GM20000 (cell line): Measurements from ENCODE around the gene PARM1.

Experiments
- DNase-seq: peaks from one replicate; pipeline ENCODE4 v3.0.0; 2012; ENCODE audit warnings: low spot score
- CTCF ChIP-seq: IDR thresholded peaks from 2 replicates; pipeline ENCODE4 v1.5.1; 2012; ENCODE audit warnings: mild to moderate bottlenecking, control low read depth; ENCODE audit errors: extremely low read depth, missing control alignments

Gene PARM1

GRCh38 chr4:74999714-75000309 is 66.9 kb downstream of the PARM1 start:
- DNase-seq: no peak
- no peak for TF ChIP-seq CTCF

- DNase-seq: no peak
- no peak for TF ChIP-seq CTCF
Observed at GRCh38 chr4:75001871-75002270, 69.0 kb downstream of the PARM1 start.

GRCh38 chr4:75002381-75002780 is 69.5 kb downstream of the PARM1 start:
- TF ChIP-seq CTCF: no peak
- DNase-seq: no peak

- DNase-seq: no peak
- TF ChIP-seq CTCF: no peak
Observed at GRCh38 chr4:75003979-75004378, 71.1 kb downstream of the PARM1 start.

GRCh38 chr4:75004755-75005668 is 72.1 kb downstream of the PARM1 start:
- no peak for DNase-seq

GRCh38 chr4:75005727-75006126 is 72.8 kb downstream of the PARM1 start:
- TF ChIP-seq CTCF: no peak
- no peak for DNase-seq

More at GRCh38 chr4:75004755-75005668, 72.1 kb downstream of the PARM1 start:
- TF ChIP-seq CTCF: no peak

- TF ChIP-seq CTCF: no peak
- DNase-seq: no peak
Observed at GRCh38 chr4:75007891-75008290, 75.0 kb downstream of the PARM1 start.
